Activated T-cell treated with anti-CD3 and anti-CD28 coated beads, Interleukin-2, amount 50 U/mL, for 4 hours (primary cell): ENCODE measurements around the gene LCP2. TPM values are rescaled to one million over a fixed set of nuclear protein-coding genes. Genes with fewer than 3 reads are reported as not detected.
A peak's percentile ranks its signal among the peaks of the same experiment; 100 is the strongest.

Source experiments
- ATAC-seq, 2 donors: fragments of 200-7000 bp; cut with Tn5 transposase; one replicate each; pipeline ENCODE4 v1.10.0; 2021
- DNase-seq: peaks from one replicate; pipeline ENCODE4 v3.0.0-alpha.2; 2020
- H3K27me3 Mint-ChIP-seq: one replicate; pipeline ENCODE4 v1.8.0; 2021; ENCODE audit warnings: low read depth, mixed read lengths
- H3K36me3 Mint-ChIP-seq: one replicate; pipeline ENCODE4 v1.8.0; 2022; ENCODE audit warnings: mixed read lengths; ENCODE audit not compliant: insufficient read depth
- H3K4me1 Mint-ChIP-seq: one replicate; pipeline ENCODE4 v1.8.0; 2021; ENCODE audit warnings: low read depth, mixed read lengths
- H3K4me3 Mint-ChIP-seq: one replicate; pipeline ENCODE4 v1.8.0; 2021; ENCODE audit warnings: mild to moderate bottlenecking, moderate library complexity, mixed read lengths
- H3K9me3 Mint-ChIP-seq: one replicate; pipeline ENCODE4 v1.8.0; 2021; ENCODE audit warnings: mixed read lengths
- total RNA-seq, 3 donors: library from RNA; stranded (reverse); gene quantifications; one replicate each; pipeline ENCODE4 v1.2.1, GENCODE V29; 2021

The LCP2 gene
- 100 to 1,000 TPM in 2 of 3 donors, 10 to 100 TPM in 1; 93.0 to 136 (median 132) TPM for total RNA-seq

GRCh38 chr5:170297589-170298462, at the start of gene LCP2:
LCP2 (minus strand) TSS chr5:170297777; CDS start chr5:170297611, 166 bp downstream.
- Mint-ChIP-seq H3K4me3 (peak within 1 kb of the TSS; percentile 94), H3K9me3 (no peaks in the 10 kb centered on the region), H3K27me3 (no peaks in the 10 kb centered on the region), H3K4me1 (peaks cover 75% of the 10 kb centered on the region), H3K36me3 (peaks cover 26% of the 10 kb centered on the region)
- ATAC-seq (peak; percentile 78 to 82), DNase-seq (peak; percentile 53)

- Mint-ChIP-seq H3K36me3 (no peaks in the 10 kb centered on the region), H3K27me3 (peaks cover 27% of the 10 kb centered on the region), H3K4me3 (no peak overlapping the region), H3K9me3 (no peaks in the 10 kb centered on the region), H3K4me1 (no peaks in the 10 kb centered on the region)
- ATAC-seq = no peak
- DNase-seq = no peak
Measured at GRCh38 chr5:170347022-170347567, 49.5 kb upstream of the LCP2 start.

GRCh38 chr5:170345971-170346370, 48.4 kb upstream of the LCP2 start:
- H3K4me1 Mint-ChIP-seq = no peaks in the 10 kb centered on the region
- ATAC-seq = no peak
- DNase-seq = no peak
- no peak overlapping the region for H3K4me3 Mint-ChIP-seq
- no peaks in the 10 kb centered on the region for H3K9me3 Mint-ChIP-seq
- peaks cover 23% of the 10 kb centered on the region for H3K27me3 Mint-ChIP-seq
- no peaks in the 10 kb centered on the region for H3K36me3 Mint-ChIP-seq

DNA sequence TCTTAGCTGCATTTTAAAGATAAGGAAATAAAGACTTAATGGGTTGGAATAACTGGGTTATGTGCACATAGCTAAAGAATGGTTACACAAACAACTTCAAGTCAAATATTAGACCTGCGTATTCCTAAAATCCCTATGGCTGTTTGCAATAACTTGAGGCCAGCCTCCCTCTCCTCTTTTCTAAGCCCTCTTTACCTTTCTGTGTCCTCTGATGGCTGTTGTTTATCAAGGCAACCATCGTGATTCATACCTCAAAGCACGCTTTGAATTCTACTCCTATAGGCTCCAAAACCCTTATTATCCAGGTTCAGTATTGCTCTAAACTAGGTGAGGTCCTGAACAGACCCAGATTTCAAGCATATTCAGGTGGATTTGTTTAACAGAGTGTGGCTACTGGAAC, 45.6 kb upstream of the LCP2 start:
- H3K4me3 Mint-ChIP-seq = no peak overlapping the region
- no peaks in the 10 kb centered on the region for H3K9me3 Mint-ChIP-seq
- no peak for ATAC-seq
- peaks cover 10% of the 10 kb centered on the region for H3K27me3 Mint-ChIP-seq
- H3K36me3 Mint-ChIP-seq = no peaks in the 10 kb centered on the region
- H3K4me1 Mint-ChIP-seq = peaks cover 9% of the 10 kb centered on the region
- DNase-seq = no peak

- ATAC-seq (no peak), DNase-seq (no peak)
- H3K27me3 Mint-ChIP-seq = peaks cover 7% of the 10 kb centered on the region
- H3K4me1 Mint-ChIP-seq = peaks cover 17% of the 10 kb centered on the region
- H3K4me3 Mint-ChIP-seq = no peak overlapping the region
- H3K9me3 Mint-ChIP-seq = no peaks in the 10 kb centered on the region
- H3K36me3 Mint-ChIP-seq = no peaks in the 10 kb centered on the region
Measured at GRCh38 chr5:170342153-170342725, 44.7 kb upstream of the LCP2 start.

DNA sequence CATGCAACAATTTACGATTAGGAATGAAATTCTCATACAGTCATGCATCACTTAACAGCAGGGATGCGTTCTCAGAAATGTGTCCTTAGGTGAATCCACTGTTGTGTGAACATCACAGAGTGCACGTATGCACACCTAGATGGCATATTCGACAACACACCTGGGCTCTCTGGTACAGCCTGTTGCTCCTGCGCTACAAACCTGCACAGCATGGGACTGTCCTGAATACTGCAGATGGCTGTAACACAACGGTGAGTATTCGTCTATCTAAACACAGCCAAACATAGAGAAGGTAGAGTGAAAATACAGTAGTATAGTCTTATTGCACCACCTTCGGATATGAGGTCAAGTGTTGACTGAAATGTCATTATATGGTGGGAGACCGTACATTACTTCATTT, 44.0 kb upstream of the LCP2 start:
- DNase-seq = no peak
- Mint-ChIP-seq H3K9me3 (no peaks in the 10 kb centered on the region), H3K4me3 (no peak overlapping the region), H3K27me3 (peaks cover 7% of the 10 kb centered on the region), H3K36me3 (no peaks in the 10 kb centered on the region), H3K4me1 (peaks cover 24% of the 10 kb centered on the region)
- no peak for ATAC-seq

DNA sequence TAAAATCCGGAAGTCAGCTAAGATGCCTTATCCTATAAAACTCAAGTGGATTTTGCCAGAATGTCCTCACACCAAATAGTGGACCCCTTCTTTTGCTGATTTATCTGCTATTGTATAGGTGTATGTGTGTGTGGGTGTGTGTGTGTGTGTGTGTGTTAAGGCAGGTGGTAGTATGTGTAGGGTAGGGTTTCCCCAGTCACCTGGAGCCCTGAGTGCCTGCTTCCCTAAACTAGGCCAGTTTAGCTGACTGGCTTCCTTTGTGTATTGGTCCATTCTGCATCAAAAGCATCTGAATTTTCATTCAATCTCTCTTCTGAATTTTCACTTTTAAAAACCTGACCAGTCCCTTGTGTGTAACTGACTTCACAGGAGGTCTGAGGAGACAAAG, 42.2 kb upstream of the LCP2 start:
- Mint-ChIP-seq H3K4me1 (peaks cover 36% of the 10 kb centered on the region), H3K9me3 (no peaks in the 10 kb centered on the region), H3K36me3 (no peaks in the 10 kb centered on the region), H3K27me3 (peaks cover 3% of the 10 kb centered on the region), H3K4me3 (no peak overlapping the region)
- ATAC-seq (no peak), DNase-seq (no peak)

GRCh38 chr5:170338933-170339779, 41.6 kb upstream of the LCP2 start:
- peak; percentile 73 to 76 for ATAC-seq

DNA sequence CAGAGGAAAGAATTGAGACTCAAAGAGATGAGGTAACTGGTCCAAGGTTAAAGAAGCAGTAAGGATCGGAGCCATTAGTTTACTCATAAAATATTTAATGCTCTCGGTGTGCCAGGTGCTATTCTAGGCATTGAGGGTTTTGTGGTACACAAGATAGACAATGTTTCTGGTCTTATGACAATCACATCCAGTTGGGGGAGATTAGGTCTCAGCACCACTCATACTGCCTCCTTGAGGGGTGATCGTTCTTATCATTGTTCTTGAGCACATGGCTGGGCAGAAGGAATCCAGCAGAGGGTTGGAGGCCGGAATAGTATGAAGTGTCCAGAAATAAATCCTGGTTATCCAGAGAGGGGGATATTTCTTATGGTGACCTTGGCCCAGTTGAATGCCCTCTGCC, 40.7 kb upstream of the LCP2 start:
- Mint-ChIP-seq H3K27me3 (no peaks in the 10 kb centered on the region), H3K9me3 (no peaks in the 10 kb centered on the region), H3K4me3 (no peak overlapping the region), H3K4me1 (peaks cover 36% of the 10 kb centered on the region), H3K36me3 (no peaks in the 10 kb centered on the region)
- peak in 1 of 2 donors; percentile 20 for ATAC-seq
- no peak for DNase-seq

More at GRCh38 chr5:170338933-170339779, 41.6 kb upstream of the LCP2 start:
- Mint-ChIP-seq H3K4me1 (peaks cover 36% of the 10 kb centered on the region), H3K9me3 (no peaks in the 10 kb centered on the region), H3K4me3 (no peak overlapping the region), H3K27me3 (no peaks in the 10 kb centered on the region), H3K36me3 (no peaks in the 10 kb centered on the region)
- DNase-seq = peak; percentile 67

DNA sequence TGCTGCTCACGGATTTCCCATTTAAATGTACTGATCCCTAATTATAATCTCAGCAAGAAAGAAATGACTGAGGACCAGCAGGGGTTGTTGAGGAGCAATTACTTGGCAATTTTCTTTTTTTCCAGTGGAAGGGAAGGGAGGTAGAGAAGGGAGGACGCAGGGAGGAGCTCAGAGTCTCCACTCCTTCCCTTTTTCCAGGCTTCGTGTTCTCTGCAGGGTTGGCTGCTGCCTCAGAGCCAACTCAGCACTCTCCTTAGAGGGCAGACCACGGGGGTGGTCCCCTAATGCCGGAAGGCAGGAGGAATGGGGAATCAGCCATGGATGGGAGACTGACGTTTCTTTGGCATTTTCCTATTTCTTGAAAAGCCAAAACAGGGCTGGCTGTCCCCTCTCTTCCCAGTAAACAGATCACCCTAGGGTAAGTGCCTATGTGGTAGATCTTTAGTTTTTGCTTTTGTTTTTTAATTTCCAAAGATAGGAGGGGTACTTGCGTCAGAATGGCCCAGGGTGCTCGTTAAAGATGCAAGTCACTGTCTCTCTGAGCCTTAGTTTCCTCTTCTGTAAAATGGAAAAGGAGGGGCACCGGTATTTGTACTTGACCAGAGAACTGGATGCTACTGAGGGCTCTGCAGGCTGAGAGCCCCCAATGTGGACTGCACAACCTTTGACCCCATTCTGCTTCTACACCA, 39.6 kb upstream of the LCP2 start:
- no peaks in the 10 kb centered on the region for H3K9me3 Mint-ChIP-seq
- no peak overlapping the region for H3K4me3 Mint-ChIP-seq
- peaks cover 36% of the 10 kb centered on the region for H3K4me1 Mint-ChIP-seq
- no peak for DNase-seq
- H3K27me3 Mint-ChIP-seq = no peaks in the 10 kb centered on the region
- no peak for ATAC-seq
- H3K36me3 Mint-ChIP-seq = no peaks in the 10 kb centered on the region

DNA sequence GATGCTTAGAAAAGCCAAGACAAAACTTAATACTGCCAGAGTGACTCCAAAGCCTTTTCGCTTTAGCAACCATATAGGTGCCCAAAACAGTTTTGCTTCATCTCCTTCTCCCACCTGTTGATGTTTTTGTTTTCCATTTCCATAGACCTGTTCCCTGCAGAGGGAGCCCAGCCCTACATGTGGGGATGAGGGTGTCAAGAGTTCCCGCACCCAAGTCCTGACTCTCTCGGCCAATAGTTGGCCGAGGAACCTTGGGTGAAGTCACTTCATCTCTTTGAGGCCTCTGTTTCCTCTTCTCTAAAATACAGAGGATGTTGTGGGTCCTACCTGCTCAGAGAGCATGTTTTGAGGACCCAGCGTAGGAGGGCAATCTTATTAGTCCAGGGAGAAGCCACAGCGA, 38.5 kb upstream of the LCP2 start:
- Mint-ChIP-seq H3K9me3 (no peaks in the 10 kb centered on the region), H3K36me3 (no peaks in the 10 kb centered on the region), H3K27me3 (no peaks in the 10 kb centered on the region), H3K4me3 (no peak overlapping the region), H3K4me1 (peaks cover 36% of the 10 kb centered on the region)
- ATAC-seq (no peak), DNase-seq (no peak)

DNA sequence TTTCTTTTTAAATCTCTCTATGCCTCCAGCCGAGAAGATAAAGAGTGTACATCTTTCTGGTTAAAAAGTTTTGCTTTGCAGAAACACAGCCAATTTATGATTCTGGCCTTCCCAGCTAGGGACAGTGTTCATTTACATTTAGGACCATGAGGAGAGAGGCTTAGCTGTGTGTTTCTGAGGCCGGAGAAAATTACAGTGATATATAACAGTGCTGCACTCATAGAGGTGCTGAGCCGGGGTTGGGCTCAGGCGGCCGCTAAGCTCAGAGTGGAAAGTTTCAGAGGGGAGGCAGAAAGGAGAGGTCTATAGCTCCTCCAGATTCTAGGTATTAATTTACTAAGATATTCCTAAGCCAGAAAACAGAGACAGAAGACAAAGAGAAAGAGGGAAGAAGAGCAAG, 37.0 kb upstream of the LCP2 start:
- Mint-ChIP-seq H3K4me3 (peak overlapping the region; percentile 77), H3K27me3 (no peaks in the 10 kb centered on the region), H3K4me1 (peaks cover 36% of the 10 kb centered on the region), H3K36me3 (no peaks in the 10 kb centered on the region), H3K9me3 (no peaks in the 10 kb centered on the region)
- DNase-seq (peak; percentile 37), ATAC-seq (no peak)

GRCh38 chr5:170333161-170333910, 35.8 kb upstream of the LCP2 start:
- Mint-ChIP-seq H3K4me1 (peaks cover 28% of the 10 kb centered on the region), H3K4me3 (peak overlapping the region; percentile 77), H3K36me3 (no peaks in the 10 kb centered on the region), H3K9me3 (no peaks in the 10 kb centered on the region), H3K27me3 (no peaks in the 10 kb centered on the region)
- DNase-seq (peak; percentile 69), ATAC-seq (peak; percentile 42 to 53)
